Muscle of back (tissue), 11 donors: ENCODE data around the gene GZMA. TPM values are rescaled to one million over a fixed set of nuclear protein-coding genes. Genes with fewer than 3 reads are reported as not detected.
"Not testable (repeated sequence)": the region's sequence is repeated elsewhere in the genome, so short reads cannot be mapped to it uniquely, and the experiment has no call there.

Experiments used
- DNase-seq, 3 donors: peaks; one replicate each; pipeline versions ENCODE4 v3.0.0 to v3.0.0-alpha.2; 2013
- polyA plus RNA-seq, 10 donors: library from polyadenylated mRNA; unstranded; fragments of 120-200 nt; gene quantifications; one replicate each; pipeline ENCODE4 v1.2.1, GENCODE V29; 2013; ENCODE audit not compliant: insufficient read length in 10 of 10

Gene GZMA
- polyA plus RNA-seq, 10 donors, result 0.29 to 3.6 (median 1.3) TPM; not detected in 1

- DNase-seq, result not testable (repeated sequence)
Measured at GRCh38 chr5:55105976-55106375, 3.5 kb downstream of the GZMA start.

- DNase-seq, result no peak
Measured at GRCh38 chr5:55108661-55109060, 6.2 kb downstream of the GZMA start.

GRCh38 chr5:55110217-55110616 lies 7.8 kb downstream of the GZMA start:
- DNase-seq, result peak in 1 of 3 donors; percentile 7

GRCh38 chr5:55113327-55113726 lies 10.9 kb downstream of the GZMA start:
- no peak for DNase-seq

GRCh38 chr5:55114061-55114460 lies 11.6 kb downstream of the GZMA start:
- DNase-seq, result no peak

GRCh38 chr5:55123365-55123764 lies 20.9 kb downstream of the GZMA start:
- DNase-seq, result no peak

GRCh38 chr5:55134053-55134722 lies 31.7 kb downstream of the GZMA start:
- DNase-seq, result no peak

- DNase-seq, result no peak
Measured at GRCh38 chr5:55136521-55136920, 34.1 kb downstream of the GZMA start.

GRCh38 chr5:55140908-55141665 lies 38.6 kb downstream of the GZMA start:
- no peak for DNase-seq

GRCh38 chr5:55141945-55142690 lies 39.7 kb downstream of the GZMA start:
- no peak for DNase-seq

GRCh38 chr5:55143624-55144023 lies 41.2 kb downstream of the GZMA start:
- DNase-seq, result no peak

- DNase-seq, result no peak
Measured at GRCh38 chr5:55146080-55146479, 43.6 kb downstream of the GZMA start.

GRCh38 chr5:55146543-55147151 lies 44.2 kb downstream of the GZMA start:
- peak; percentile 72 to 86 (median 84) for DNase-seq

- DNase-seq, result no peak
Measured at GRCh38 chr5:55149308-55149795, 46.9 kb downstream of the GZMA start.

GRCh38 chr5:55151923-55152842 lies 49.7 kb downstream of the GZMA start:
- DNase-seq, result no peak

- no peak for DNase-seq
Measured at GRCh38 chr5:55154873-55155272, 52.4 kb downstream of the GZMA start.
